HG03432 (cell line): ENCODE results near the gene SIGLEC12.
"Not testable (repeated sequence)": the region's sequence is repeated elsewhere in the genome, so short reads cannot be mapped to it uniquely, and the experiment has no call there.

ENCODE experiments used
- ATAC-seq: cut with Tn5 transposase; IDR thresholded peaks from one replicate; pipeline ENCODE4 v1.9.1; 2021; ENCODE audit warnings: mild to moderate bottlenecking, moderate library complexity; ENCODE audit not compliant: unreplicated experiment

The SIGLEC12 gene

GRCh38 chr19:51485960-51486660 is 15.5 kb downstream of the SIGLEC12 start:
- ATAC-seq = no peak

GRCh38 chr19:51480590-51480989 is 21.0 kb downstream of the SIGLEC12 start:
- ATAC-seq = no peak

DNA sequence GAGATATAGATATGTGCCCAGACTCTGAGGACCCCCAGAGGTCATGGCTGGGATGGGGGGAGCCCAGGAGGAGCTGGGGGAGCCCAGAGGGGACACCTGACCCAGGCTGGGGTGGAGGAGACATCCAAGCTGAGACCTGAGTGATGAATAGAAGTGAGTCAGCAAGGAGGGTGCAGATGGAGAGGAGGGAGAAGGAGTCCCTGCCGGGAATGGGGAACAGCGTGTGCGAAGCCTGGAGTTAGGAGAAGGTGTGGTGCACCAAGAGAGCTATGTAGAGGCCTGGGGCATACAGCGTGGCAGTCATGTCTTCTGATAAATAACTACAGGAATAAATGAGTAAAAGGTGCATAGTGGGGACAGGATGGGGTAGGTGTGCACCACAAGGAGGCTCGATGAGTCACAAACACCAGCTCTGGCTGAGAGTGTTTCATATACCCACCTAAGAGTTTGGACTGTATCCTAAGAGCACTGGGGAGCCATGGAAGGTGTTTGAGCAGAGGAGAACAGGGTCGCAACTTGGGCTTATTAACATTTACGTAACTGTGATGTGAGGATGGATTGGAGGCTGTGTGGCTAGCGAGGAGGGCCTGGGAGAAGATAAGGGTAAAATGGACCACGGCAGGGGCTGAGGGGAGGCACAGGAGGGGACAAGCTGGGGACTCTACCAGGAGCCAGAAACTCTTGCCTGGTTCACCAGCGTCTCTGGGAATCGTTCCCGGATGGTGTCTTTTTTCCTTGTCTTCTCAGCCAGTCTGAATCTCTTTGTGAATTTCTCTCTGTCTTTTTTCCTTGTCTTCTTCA is 21.9 kb downstream of the SIGLEC12 start:
- ATAC-seq = no peak

- no peak for ATAC-seq
Observed at GRCh38 chr19:51478381-51479234, 23.0 kb downstream of the SIGLEC12 start, which contains the start of gene CEACAM18. Gene CEACAM18 (plus strand): TSS chr19:51478539.

- ATAC-seq = no peak
Observed at GRCh38 chr19:51477344-51477743, 24.3 kb downstream of the SIGLEC12 start.

- no peak for ATAC-seq
Observed at GRCh38 chr19:51476164-51476563, 25.4 kb downstream of the SIGLEC12 start.

DNA sequence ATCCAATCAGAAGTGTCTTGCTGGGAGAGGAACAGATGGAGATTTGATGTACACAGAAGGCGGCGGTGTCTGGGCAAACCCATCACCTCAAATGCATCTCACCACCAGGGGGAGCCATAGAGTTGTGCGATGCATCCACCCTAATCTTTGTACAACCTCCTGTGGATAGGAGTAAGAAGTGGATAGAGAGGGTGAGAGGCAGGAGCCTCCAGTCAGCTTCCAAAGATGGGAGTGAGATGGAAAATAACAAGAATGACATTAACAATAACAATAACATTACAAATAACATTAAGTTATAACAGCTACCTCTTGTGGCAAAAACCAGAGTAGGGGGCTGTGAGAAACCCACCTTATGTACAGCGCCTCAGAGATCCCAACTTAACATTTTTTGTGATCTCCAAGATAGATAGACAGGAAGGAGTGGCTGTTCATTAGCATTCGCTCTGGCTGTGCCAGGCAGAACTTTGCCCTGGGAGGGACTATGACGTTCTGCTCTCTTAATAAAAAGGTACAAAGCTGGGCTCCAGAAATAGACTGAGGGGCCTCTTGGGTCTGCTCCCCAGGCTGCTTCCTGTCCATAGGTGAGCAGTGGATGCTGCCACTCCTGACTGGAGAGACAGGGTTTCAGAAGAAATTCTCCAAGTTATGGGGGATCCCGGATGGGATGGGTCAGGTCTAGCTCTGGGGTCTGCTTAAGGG is 28.4 kb downstream of the SIGLEC12 start:
- no peak for ATAC-seq

GRCh38 chr19:51472607-51473006 is 29.0 kb downstream of the SIGLEC12 start:
- no peak for ATAC-seq

- ATAC-seq = no peak
Observed at GRCh38 chr19:51471527-51471926, 30.1 kb downstream of the SIGLEC12 start.

- no peak for ATAC-seq
Observed at GRCh38 chr19:51470966-51471365, 30.6 kb downstream of the SIGLEC12 start.

DNA sequence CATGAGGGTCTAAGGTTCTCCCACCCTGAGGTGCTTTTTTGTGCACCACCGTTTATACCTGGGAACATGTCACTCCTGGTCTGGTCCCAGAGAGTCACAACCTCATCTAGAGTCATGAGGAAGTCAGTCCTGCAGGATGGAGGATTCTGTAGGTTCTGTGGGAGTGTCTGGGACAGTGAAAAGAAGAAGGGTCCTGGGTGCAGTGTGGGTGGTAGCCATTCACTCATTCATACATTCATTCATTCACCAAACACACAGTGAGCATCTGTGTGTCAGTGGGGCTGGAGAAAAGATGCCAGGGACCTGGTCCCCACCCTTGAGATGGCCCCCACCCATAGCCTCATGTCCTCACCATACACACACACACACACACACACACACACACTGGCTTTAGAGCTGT is 32.0 kb downstream of the SIGLEC12 start:
- ATAC-seq = no peak

DNA sequence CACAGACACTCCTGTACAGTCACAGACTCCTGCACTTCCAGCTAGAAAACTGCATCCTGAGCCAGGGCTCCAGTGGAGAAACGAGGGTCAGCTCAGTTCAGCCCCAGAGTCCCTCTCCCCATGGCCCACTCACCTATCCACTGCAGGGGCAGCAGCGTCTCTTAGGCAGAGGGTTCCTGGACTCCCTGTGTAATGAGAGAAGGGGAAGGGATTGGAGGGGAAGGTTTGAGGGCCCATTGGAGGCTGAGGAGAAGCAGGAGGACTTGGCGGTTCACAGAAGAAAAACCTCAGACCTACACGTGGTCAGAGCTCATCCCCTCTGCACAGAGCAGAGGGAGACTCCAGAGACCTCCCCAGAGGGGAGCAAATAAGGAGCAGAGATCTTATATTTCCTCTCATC is 32.4 kb downstream of the SIGLEC12 start:
- ATAC-seq = no peak

- no peak for ATAC-seq
Observed at GRCh38 chr19:51468545-51468920, 33.1 kb downstream of the SIGLEC12 start.

GRCh38 chr19:51467864-51468544 is 33.6 kb downstream of the SIGLEC12 start:
- ATAC-seq = no peak

DNA sequence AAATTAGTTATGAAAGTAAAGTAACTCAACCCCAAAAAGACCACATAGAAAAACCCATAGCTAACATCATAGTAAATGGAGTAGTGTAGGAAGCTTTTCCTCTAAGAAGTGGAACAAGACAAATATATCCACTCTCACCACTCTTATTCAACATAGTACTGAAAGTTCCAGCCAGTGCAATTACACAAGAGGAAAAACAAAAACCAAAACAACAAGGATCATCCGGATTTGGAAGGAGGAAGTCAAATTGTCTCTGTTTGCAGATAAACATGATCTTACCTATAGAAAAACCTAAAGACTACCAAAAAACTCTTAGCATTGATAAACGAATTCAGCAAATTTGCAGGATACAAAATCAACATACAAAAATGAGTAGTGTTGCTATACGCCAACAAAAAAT is 34.9 kb downstream of the SIGLEC12 start:
- ATAC-seq = no peak

DNA sequence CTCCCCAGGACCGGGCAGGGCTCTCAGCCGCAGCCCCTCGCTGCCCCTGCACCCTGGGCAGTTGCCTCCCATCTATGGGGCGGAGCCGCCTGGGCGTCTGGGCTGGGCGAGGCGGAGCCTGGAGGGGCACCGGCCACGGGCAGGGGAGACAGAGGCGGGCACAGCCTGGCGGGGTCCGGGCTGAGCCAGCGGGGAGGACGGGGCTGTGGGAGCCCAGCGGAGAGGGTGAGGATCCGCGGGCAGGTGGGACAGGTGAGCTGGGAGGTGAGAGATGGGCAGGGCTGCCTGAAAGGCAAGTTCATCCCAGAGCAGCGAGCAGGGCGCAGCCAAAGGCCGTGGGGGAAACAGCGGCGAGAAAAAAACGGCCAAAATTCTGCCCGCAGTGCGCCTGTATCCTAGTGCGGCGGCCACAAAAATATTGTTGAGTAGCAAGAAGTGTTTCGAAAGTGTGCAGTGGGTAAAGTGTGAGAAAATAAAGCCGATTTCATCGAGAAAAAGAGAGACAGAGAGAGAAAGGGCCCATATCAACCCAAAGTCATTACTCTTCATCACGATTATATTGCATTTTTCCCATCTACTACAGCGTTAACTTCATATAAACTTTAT is 37.5 kb downstream of the SIGLEC12 start:
- ATAC-seq = not testable (repeated sequence)

DNA sequence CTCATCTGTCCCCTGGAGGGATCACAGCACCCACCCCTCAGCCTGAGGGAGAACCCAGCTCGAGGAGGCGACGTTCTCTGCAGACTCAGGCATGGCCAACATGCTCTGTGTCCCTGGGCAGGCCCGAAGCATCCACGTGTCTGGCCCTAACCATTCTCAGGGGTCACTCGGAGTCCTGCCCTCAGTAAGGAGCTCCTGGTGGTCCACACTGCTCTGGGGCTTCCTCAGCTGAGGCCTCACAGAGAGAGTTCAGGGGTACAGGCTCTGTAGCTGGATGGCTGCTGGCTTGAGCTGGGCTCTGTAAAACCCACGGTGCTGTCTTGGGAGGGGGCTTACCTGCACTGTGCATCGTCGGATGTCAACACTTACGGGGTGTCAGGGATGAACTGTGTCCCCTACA is 38.9 kb downstream of the SIGLEC12 start:
- no peak for ATAC-seq

DNA sequence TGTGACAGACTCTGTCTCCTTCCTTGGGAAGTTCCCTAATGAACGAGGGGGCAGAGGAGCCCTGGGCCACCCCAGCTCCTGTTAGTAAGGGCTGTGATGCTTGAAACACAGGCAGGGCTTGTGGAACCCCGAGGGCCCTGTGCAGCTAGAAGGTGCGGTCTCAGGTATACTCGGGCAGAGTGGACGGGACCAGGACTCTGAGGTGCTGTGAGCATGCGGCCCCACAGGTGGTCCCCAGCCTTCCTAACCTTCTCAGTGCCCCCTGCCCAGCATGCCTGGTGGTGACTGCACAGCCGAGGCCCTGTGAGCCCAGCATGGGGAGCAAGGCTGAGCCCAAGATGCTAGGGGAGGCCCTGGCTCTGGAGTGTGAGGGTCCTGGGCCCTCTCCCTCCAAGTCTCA is 39.3 kb downstream of the SIGLEC12 start:
- no peak for ATAC-seq

DNA sequence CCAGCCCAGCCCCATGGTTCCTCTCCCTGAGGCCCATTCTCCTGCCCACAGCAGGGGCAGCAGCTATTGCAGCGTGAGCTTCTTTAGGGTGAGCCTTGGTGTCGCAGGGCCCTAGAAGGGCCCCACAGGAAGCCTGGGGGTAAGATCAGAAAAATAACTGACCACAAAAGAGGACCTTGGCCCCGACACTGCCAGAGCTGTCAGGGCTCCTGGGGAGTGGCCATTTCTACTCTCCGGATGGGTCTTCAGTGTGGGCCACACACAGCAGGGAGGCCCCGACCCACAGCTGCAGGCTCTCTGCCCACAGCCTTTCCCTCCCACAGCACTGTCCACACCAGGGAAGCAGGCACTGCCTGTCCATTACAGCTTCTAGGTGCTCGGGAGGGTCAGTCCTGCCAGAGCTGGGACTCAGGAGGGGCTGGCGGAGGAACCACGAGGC is 39.9 kb downstream of the SIGLEC12 start:
- no peak for ATAC-seq
